Measurements from ENCODE around the gene CCDC50. TPM values are rescaled to one million over a fixed set of nuclear protein-coding genes. Genes with fewer than 3 reads are reported as not detected.

CCDC50 gene
- total RNA-seq, 4 donors from 2014 or later, result 27.8 to 58.7 (median 34.5) TPM

DNA sequence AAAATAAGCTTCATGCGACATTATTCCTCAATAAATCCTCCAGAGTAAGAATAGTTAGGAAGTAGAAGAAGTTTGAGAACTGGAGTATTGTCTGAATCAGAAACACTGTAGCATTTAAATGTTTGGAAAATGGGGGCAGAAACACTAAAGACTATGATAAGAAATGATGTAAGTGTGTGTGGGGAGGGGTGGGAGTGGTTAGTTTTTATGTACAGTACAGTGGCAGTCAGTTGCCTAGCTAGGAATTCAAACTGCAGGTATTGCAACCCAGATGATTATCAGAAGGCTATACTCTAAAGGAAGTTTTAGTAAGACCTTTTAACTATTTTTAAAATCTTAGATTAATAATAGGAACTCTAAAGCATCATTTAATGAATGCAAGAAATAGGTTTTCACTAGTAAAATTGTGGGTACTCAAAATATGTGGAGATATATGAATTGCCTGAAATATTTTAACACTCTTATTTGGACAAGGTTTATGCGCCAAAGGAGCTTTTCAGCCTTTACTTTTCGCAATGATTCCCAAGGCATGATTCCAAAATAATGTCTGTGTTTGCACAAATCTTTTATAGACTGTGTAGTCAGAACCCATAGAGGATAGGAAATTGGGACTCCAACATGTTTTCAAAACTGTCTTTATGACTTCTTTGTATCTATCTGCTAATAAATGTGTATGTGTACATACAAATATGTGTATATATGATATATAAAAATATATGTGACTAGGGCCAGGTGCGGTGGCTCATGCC lies 8.0 kb upstream of the CCDC50 start:
- TF ChIP-seq, protein P1, sequence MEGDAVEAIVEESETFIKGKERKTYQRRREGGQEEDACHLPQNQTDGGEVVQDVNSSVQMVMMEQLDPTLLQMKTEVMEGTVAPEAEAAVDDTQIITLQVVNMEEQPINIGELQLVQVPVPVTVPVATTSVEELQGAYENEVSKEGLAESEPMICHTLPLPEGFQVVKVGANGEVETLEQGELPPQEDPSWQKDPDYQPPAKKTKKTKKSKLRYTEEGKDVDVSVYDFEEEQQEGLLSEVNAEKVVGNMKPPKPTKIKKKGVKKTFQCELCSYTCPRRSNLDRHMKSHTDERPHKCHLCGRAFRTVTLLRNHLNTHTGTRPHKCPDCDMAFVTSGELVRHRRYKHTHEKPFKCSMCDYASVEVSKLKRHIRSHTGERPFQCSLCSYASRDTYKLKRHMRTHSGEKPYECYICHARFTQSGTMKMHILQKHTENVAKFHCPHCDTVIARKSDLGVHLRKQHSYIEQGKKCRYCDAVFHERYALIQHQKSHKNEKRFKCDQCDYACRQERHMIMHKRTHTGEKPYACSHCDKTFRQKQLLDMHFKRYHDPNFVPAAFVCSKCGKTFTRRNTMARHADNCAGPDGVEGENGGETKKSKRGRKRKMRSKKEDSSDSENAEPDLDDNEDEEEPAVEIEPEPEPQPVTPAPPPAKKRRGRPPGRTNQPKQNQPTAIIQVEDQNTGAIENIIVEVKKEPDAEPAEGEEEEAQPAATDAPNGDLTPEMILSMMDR (IDR thresholded peaks at IDR 0.05), result no peak
- TF ChIP-seq POLR2A (IDR thresholded peaks at IDR 0.05), result no peak
- no peak overlapping the region for H3K4me3 ChIP-seq (ENCODE audit: low read depth, poor library complexity, severe bottlenecking)
- no peak for DNase-seq (ENCODE audit: low spot score in 2 of 2)
- 91 to 93% methylated on average over 4 of the region's 4 CpGs for WGBS, 2 donors
- intact Hi-C loops (cut with DNase I; ENCODE audit: low total_unique reads), result no loop called here

DNA sequence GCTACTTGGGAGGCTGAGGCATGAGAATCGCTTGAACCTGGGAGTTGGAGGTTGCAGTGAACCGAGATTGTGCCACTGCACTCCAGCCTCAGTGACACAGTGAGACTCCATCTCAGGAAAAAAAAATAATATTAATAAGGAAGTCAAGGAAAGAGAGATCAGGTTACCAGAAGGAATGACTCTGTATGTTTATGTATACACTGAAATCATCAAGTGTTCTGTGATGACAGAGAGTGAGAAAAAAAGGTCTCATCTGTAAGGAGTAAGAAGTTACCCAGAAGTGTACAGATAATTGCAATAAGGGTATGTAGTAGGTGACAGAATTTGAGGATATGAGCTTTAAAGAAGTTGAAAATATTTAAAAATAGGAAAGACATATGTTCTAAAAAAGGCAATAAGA lies 4.3 kb upstream of the CCDC50 start:
- WGBS, 2 donors, result 85 to 100% methylated on average over 2 of the region's 2 CpGs
- no peak for DNase-seq (ENCODE audit: low spot score in 2 of 2)
- TF ChIP-seq, protein P1 (IDR thresholded peaks at IDR 0.05), result no peak
- no peak for TF ChIP-seq POLR2A (IDR thresholded peaks at IDR 0.05)
- no peak overlapping the region for H3K4me3 ChIP-seq (ENCODE audit: low read depth, poor library complexity, severe bottlenecking)
- intact Hi-C loops (cut with DNase I; ENCODE audit: low total_unique reads), result no loop called here

DNA sequence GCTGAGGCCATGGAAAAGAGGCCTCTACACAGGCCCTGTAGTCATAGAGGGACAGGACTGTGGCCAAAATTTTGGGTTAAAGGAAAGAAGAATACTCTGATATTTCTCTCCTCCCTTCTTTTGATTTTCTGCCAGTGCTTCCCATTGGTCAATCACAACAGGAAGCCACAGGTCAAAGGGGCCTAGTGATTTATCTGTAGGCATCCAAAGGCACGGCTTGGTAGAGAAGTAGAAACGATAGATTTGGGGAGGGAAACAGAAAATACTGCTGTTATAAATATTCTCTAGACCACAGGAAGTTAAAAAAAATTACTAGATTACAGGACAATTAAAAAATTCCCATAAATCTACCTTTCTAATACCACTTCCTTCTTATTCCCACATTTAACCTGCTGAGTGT lies 1.7 kb upstream of the CCDC50 start:
- DNase-seq (ENCODE audit: low spot score in 2 of 2), result no peak
- 48 to 54% methylated on average over 2 of the region's 2 CpGs for WGBS, 2 donors
- TF ChIP-seq, protein P1 (IDR thresholded peaks at IDR 0.05), result no peak
- TF ChIP-seq POLR2A (IDR thresholded peaks at IDR 0.05), result no peak
- no peak overlapping the region for H3K4me3 ChIP-seq (ENCODE audit: low read depth, poor library complexity, severe bottlenecking)
- intact Hi-C loops (cut with DNase I; ENCODE audit: low total_unique reads), result no loop called here

DNA sequence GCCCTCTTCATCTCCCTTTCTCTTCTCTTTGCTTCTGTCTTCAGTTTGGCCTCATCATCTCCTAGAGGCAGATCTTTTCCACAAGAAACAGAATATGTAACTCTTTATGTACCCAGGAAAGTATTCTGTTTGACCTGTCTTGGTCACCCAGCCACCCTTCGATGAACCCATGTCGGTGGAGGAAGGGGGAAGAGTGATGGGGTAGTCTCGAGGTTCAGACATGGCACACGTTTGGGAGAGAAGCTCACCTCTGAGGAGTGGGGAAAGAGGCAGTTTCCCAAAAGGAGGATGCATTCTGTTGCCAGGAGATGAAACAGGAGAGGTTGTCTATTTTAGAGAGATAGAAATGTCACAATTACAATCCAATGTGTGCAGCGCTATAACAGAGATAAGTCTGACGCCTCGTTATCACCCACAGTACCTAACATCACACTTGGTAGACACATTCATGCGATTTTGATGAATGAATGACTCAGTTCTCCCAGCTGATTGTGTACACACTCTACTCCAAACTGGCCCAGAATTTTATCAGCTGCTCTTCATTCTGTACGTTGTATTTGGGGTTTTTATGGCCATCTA lies 722 bp upstream of the CCDC50 start:
- TF ChIP-seq, protein P1 (IDR thresholded peaks at IDR 0.05), result no peak
- no peak for TF ChIP-seq POLR2A (IDR thresholded peaks at IDR 0.05)
- WGBS, 2 donors, result 55 to 64% methylated on average over 9 of the region's 9 CpGs
- H3K4me3 ChIP-seq (ENCODE audit: low read depth, poor library complexity, severe bottlenecking), result no peak overlapping the region
- intact Hi-C loops (cut with DNase I; ENCODE audit: low total_unique reads), result no loop called here
- no peak for DNase-seq (ENCODE audit: low spot score in 2 of 2)

DNA sequence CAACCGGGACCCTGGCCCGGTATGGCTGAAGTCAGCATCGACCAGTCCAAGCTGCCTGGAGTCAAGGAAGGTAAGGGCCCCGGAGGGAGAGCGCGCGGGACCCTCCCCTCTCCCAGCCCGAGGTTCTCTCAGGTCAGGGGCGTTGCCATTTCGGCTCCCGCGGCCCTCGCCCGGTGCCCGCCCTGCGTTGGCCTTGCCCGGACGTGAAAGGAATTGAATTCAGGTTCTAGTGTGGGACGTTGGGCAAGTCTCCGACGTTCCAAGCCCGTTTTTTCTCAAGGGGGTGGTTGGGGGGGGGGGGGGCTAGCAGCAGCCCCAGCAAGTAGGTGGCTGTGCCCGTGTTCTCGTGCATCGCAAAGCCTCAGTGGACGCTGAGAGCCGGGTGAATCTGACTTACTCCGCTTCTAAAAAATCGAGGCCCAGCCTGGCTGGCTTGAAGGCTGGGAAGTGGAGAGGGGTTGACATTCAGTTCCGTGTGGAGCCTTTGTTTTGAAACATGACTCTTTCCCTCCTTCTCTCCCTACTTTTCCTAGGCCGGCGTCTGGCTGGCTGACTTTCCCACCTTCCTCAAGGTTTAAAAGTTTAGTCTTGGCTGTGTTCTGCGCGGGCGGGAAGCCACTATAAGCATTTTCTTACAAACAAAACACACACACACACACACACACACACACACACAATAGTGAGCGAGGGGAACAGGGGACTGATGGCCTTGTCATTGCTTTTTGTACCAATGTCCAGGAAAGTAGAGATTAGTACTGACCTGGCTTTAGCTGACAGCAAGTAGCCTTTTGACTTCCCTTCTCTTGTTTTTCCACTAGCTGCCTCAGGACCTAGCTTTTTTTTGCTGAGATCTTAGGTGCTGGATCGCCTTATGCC lies 698 bp downstream of the CCDC50 start, which contains the start of gene UTS2B:
TSS of gene UTS2B (minus strand) at position 873 of the 876 bp plus-strand sequence. CDS start 48,337 bp downstream, outside the sequence.
- TF ChIP-seq POLR2A (IDR thresholded peaks at IDR 0.05), result no peak
- TF ChIP-seq, protein P1 (IDR thresholded peaks at IDR 0.05), result no peak
- H3K4me3 ChIP-seq (ENCODE audit: low read depth, poor library complexity, severe bottlenecking), result peak within 1 kb of the TSS; percentile 92
- WGBS, 2 donors, result 3% methylated on average over 15 to 32 of the region's 37 CpGs
- DNase-seq (ENCODE audit: low spot score in 2 of 2), result peak; percentile 29 to 91
- intact Hi-C loops (cut with DNase I; ENCODE audit: low total_unique reads), result no loop called here

Measured in lower leg skin (tissue), 4 donors.